Fibroblast of lung (primary cell): ENCODE data around the gene PALLD. TPM values are rescaled to one million over a fixed set of nuclear protein-coding genes. Genes with fewer than 3 reads are reported as not detected.
A peak's percentile ranks its signal among the peaks of the same experiment; 100 is the strongest.

Experiments
- DNase-seq, 2 donors: peaks; one replicate each; pipeline versions ENCODE4 v3.0.0 to v3.0.0-alpha.2; 2010; ENCODE audit warnings: low read depth in 2 of 2
- H2AFZ ChIP-seq: 2 replicates; pipeline ENCODE4 v1.5.1; 2012; ENCODE audit warnings: low read length, control low read depth, inconsistent platforms
- H3K27ac ChIP-seq: 2 replicates; pipeline ENCODE4 v1.5.1; 2011; ENCODE audit warnings: low read length, control low read depth; ENCODE audit not compliant: insufficient read depth
- H3K27me3 ChIP-seq: 2 replicates; pipeline ENCODE4 v1.5.1; 2011; ENCODE audit warnings: mild to moderate bottlenecking, low read length; ENCODE audit not compliant: control insufficient read depth, insufficient read depth
- H3K36me3 ChIP-seq: 2 replicates; pipeline ENCODE4 v1.5.1; 2011; ENCODE audit warnings: low read length; ENCODE audit not compliant: control insufficient read depth, insufficient read depth
- H3K4me1 ChIP-seq: 2 replicates; pipeline ENCODE4 v1.5.1; 2011; ENCODE audit warnings: low read length; ENCODE audit not compliant: control insufficient read depth, insufficient read depth; ENCODE audit errors: extremely low read depth
- H3K4me2 ChIP-seq: 2 replicates; pipeline ENCODE4 v1.5.1; 2011; ENCODE audit warnings: low read length, control low read depth; ENCODE audit not compliant: insufficient read depth; ENCODE audit errors: extremely low read depth
- H3K4me3 ChIP-seq, 4 experiments: fragments of 200-600 bp in 1 of 4; sonication (generic) in 1 of 4; replicated peaks in 1 of 4; 2 replicates each; pipeline ENCODE4 v1.5.1; 2011 to 2016; ENCODE audit warnings: low read length in 4 of 4, low read depth in 3 of 4, mild to moderate bottlenecking in 3 of 4, control low read depth in 2 of 4, inconsistent platforms in 1 of 4, mixed read lengths in 1 of 4; ENCODE audit not compliant: insufficient read depth in 1 of 4; ENCODE audit errors: control extremely low read depth in 1 of 4
- H3K79me2 ChIP-seq: 2 replicates; pipeline ENCODE4 v1.5.1; 2012; ENCODE audit warnings: mild to moderate bottlenecking, low read length, inconsistent platforms; ENCODE audit not compliant: control insufficient read depth, insufficient read depth
- H3K9ac ChIP-seq: 2 replicates; pipeline ENCODE4 v1.5.1; 2011; ENCODE audit warnings: mild to moderate bottlenecking, low read length, control low read depth; ENCODE audit not compliant: insufficient read depth
- H3K9me3 ChIP-seq: 2 replicates; pipeline ENCODE4 v1.5.1; 2012; ENCODE audit warnings: low read depth, low read length; ENCODE audit not compliant: control insufficient read depth, insufficient read depth
- H4K20me1 ChIP-seq: 2 replicates; pipeline ENCODE4 v1.5.1; 2011; ENCODE audit warnings: low read length; ENCODE audit not compliant: control insufficient read depth, insufficient read depth; ENCODE audit errors: extremely low read depth
- EZH2 ChIP-seq: IDR thresholded peaks from 2 replicates; pipeline ENCODE4 v1.5.1; 2012; ENCODE audit warnings: low read length, control low read depth, mild to moderate bottlenecking; ENCODE audit errors: missing control alignments
- polyA plus RNA-seq, 2 donors: library from polyadenylated mRNA; depleted of rRNA in 1 of 2; stranded (reverse) in 1 of 2; unstranded in 1 of 2; fragments of >200 nt; gene quantifications; 2 replicates each; pipeline ENCODE4 v1.2.1, GENCODE V29; 2011 to 2012; ENCODE audit warnings: missing spikeins in 1 of 2
- total RNA-seq: library from RNA; depleted of rRNA; stranded (reverse); fragments of >200 nt; gene quantifications from 2 replicates; pipeline ENCODE4 v1.2.1, GENCODE V29; 2014
- TF ChIP-seq, protein P1 (sequence below), 2 donors: IDR thresholded peaks in 1 of 2; conservative IDR thresholded peaks in 1 of 2; 1 replicate in 1 of 2; 2 replicates in 1 of 2; pipeline ENCODE4 v1.5.1; 2011 to 2012; ENCODE audit warnings: low read length in 2 of 2, control low read depth in 1 of 2, inconsistent platforms in 1 of 2, low read depth in 1 of 2, mild to moderate bottlenecking in 1 of 2

Gene PALLD
- total and polyA plus RNA-seq, 2 donors (not counting 1 experiment from before 2014, with no cell fraction given): 200 to 205 TPM

DNA sequence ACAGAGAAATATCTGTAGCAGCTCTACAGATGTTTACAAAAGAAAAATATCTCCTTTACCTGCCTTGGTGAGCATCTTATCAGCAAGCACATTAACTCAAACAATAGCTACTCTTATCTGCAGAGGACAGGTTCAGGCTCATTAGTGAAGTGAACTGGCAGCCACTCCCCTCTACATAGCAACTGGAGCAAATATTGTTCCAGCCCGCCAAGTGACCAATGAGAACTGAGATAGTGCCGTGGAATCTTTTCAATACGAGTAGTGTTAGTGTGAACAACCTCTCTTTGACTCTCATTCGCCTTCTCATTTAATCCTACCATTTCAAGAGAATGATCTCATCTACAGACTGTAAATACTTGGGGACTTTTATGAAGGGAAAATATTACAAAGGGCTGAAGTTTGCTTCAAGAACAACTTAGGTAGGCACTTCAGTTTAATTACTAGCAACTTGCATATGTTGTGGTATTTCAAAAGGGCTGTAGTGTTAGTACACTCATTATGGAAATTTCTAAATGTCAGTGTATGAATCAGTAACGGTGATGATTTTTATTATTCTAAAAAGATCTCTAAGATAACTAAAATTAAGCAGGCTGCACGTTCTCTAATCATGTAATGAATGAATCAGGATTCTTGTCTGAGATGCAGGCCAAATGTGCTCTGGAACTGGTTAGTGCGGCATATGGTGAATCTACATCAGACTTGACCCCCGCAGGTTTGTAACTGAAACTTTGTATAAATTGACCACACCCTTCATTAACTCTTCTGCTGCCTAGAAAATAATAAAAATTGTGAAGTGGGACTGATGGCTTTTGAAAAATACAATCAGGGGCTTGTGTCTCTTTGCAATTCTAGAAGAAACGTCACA lies 72.4 kb downstream of the PALLD start:
- peak in 1 of 2 donors; percentile 67 for DNase-seq
- TF ChIP-seq, protein P1, sequence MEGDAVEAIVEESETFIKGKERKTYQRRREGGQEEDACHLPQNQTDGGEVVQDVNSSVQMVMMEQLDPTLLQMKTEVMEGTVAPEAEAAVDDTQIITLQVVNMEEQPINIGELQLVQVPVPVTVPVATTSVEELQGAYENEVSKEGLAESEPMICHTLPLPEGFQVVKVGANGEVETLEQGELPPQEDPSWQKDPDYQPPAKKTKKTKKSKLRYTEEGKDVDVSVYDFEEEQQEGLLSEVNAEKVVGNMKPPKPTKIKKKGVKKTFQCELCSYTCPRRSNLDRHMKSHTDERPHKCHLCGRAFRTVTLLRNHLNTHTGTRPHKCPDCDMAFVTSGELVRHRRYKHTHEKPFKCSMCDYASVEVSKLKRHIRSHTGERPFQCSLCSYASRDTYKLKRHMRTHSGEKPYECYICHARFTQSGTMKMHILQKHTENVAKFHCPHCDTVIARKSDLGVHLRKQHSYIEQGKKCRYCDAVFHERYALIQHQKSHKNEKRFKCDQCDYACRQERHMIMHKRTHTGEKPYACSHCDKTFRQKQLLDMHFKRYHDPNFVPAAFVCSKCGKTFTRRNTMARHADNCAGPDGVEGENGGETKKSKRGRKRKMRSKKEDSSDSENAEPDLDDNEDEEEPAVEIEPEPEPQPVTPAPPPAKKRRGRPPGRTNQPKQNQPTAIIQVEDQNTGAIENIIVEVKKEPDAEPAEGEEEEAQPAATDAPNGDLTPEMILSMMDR (conservative IDR thresholded peaks at IDR 0.05 in 1 of 2, IDR thresholded peaks at IDR 0.05 in 1 of 2; ENCODE audit: low read depth in 1 of 2, low read length in 2 of 2): no peak
- Histone ChIP-seq H3K36me3 (no peaks in the 10 kb centered on the region), H3K27me3 (no peaks in the 10 kb centered on the region), H2AFZ (peak overlapping the region; percentile 43), H3K79me2 (no peaks in the 10 kb centered on the region), H3K4me3 (no peak overlapping the region), H3K4me1 (no peaks in the 10 kb centered on the region), H3K9me3 (no peaks in the 10 kb centered on the region), H4K20me1 (no peaks in the 10 kb centered on the region), H3K9ac (no peak overlapping the region), H3K27ac (no peak overlapping the region), H3K4me2 (no peak overlapping the region)

DNA sequence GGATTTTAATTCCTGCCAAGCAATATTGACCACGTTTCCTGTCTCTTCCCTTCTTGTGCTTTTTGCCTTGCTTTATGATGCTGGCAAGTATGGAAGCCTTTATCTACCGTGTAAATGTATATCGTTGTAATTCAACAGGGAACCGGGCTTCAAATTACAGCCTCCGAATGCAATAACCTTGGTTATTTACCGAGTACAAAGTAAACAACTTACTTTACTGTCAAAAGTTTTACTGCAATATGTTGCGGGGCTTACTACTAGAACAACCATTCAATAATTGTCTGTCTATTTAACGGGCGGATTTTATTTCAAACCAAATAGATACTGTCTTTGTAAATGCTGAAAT lies 73.1 kb downstream of the PALLD start:
- Histone ChIP-seq H3K4me2 (no peak overlapping the region), H3K4me3 (no peak overlapping the region), H3K79me2 (no peaks in the 10 kb centered on the region), H3K4me1 (no peaks in the 10 kb centered on the region), H3K36me3 (no peaks in the 10 kb centered on the region), H3K27me3 (no peaks in the 10 kb centered on the region), H3K9ac (no peak overlapping the region), H3K27ac (no peak overlapping the region), H2AFZ (peak overlapping the region; percentile 25), H4K20me1 (no peaks in the 10 kb centered on the region), H3K9me3 (no peaks in the 10 kb centered on the region)
- TF ChIP-seq, protein P1 (conservative IDR thresholded peaks at IDR 0.05 in 1 of 2, IDR thresholded peaks at IDR 0.05 in 1 of 2; ENCODE audit: low read depth in 1 of 2, low read length in 2 of 2): no peak
- no peak for TF ChIP-seq EZH2
- no peak for DNase-seq

DNA sequence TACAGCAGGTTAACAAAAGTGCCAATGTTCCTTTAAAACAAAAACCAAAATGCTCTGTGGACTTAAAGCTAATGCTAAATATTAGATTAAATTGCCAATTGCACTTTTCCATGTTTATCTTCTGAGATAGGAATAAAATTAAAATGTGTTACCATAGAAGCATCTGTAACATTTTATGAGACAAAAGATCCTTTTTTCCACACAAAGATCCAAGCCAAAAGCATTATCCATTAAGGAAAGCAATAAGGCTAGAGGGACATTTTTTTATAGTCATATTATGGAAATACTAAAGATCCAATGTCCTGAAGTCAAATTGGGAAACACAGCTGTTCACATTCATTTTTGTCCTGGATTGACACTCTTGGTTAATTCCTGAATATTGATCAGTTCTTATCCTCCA lies 73.6 kb downstream of the PALLD start:
- no peaks in the 10 kb centered on the region for H3K4me1 ChIP-seq
- no peaks in the 10 kb centered on the region for H3K79me2 ChIP-seq
- no peaks in the 10 kb centered on the region for H4K20me1 ChIP-seq
- no peak overlapping the region for H3K9ac ChIP-seq
- H2AFZ ChIP-seq: no peak overlapping the region
- no peaks in the 10 kb centered on the region for H3K9me3 ChIP-seq
- no peaks in the 10 kb centered on the region for H3K36me3 ChIP-seq
- no peak for DNase-seq
- H3K27ac ChIP-seq: no peak overlapping the region
- H3K4me2 ChIP-seq: no peak overlapping the region
- H3K4me3 ChIP-seq: no peak overlapping the region
- TF ChIP-seq, protein P1 (conservative IDR thresholded peaks at IDR 0.05 in 1 of 2, IDR thresholded peaks at IDR 0.05 in 1 of 2; ENCODE audit: low read depth in 1 of 2, low read length in 2 of 2): no peak
- no peak for TF ChIP-seq EZH2
- no peaks in the 10 kb centered on the region for H3K27me3 ChIP-seq
